D721Med (cell line): ENCODE results near the gene ARHGDIB.
A peak's percentile ranks its signal among the peaks of the same experiment; 100 is the strongest.

Experiments
- DNase-seq: peaks from one replicate; pipeline ENCODE4 v3.0.0; 2011; ENCODE audit warnings: low spot score; ENCODE audit not compliant: insufficient read length
- FAIRE-seq: peaks from 2 replicates; lab custom pipeline; 2011; peaks lifted over from hg19 to GRCh38; lab: Jason Lieb, UNC
- CTCF ChIP-seq: IDR thresholded peaks from 2 replicates; pipeline ENCODE4 v1.5.1; 2012; ENCODE audit warnings: mild to moderate bottlenecking, control low read depth; ENCODE audit not compliant: insufficient read depth; ENCODE audit errors: missing control alignments

Gene ARHGDIB

GRCh38 chr12:14993117-14993516 lies 31.7 kb upstream of the ARHGDIB start:
- FAIRE-seq: no peak
- no peak for TF ChIP-seq CTCF
- no peak for DNase-seq

GRCh38 chr12:14992673-14993072 lies 31.3 kb upstream of the ARHGDIB start:
- no peak for TF ChIP-seq CTCF
- DNase-seq: no peak
- no peak for FAIRE-seq

- no peak for FAIRE-seq
- no peak for DNase-seq
- TF ChIP-seq CTCF: no peak
These were observed 29.7 kb upstream of the ARHGDIB start for GRCh38 chr12:14991069-14991468.

- no peak for FAIRE-seq
- no peak for DNase-seq
- TF ChIP-seq CTCF: no peak
These were observed 28.4 kb upstream of the ARHGDIB start for GRCh38 chr12:14989790-14990189.

- FAIRE-seq (no peak), DNase-seq (no peak)
- no peak for TF ChIP-seq CTCF
These were observed 26.6 kb upstream of the ARHGDIB start for GRCh38 chr12:14988035-14988434.

GRCh38 chr12:14986449-14986848 lies 25.0 kb upstream of the ARHGDIB start:
- peak; percentile 15 for TF ChIP-seq CTCF
- no peak for FAIRE-seq
- no peak for DNase-seq

GRCh38 chr12:14984766-14985285 lies 23.4 kb upstream of the ARHGDIB start:
- FAIRE-seq (no peak), DNase-seq (no peak)
- no peak for TF ChIP-seq CTCF
